ENCODE measurements around the gene SPRTN.

Gene SPRTN

DNA sequence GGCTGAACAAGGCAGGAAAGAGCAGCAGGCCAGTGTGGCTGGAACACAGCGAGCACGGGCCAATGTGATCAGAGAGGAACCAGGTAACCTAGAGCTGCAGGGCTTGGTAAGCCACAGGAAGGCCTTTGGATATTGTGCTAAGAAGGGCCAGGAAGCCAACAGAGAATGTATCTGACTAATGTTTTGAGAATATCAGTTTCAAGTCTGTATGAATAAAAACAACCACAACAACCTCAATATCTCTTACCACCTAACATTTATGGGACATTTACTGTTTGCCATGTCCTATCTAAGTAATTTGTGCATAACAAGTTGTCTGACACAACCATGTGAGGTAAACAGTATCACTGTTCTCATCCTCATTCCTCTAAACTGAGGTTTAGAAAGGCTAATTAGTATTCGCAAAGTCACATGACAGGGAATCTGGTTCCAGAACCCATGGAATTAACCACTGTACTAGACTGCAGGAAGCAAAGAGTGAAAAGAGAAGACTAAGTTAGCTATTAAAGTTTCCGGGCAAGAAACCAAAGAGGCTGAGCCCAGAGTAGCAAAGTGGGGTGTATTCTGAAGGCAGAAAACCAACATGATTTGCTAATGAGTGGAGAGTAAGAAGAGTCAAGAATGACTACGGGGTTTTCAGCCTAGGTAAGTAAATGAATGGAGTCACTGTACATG lies 38.9 kb downstream of the SPRTN start:
- DNase-seq (ENCODE audit: low spot score) = no peak

DNA sequence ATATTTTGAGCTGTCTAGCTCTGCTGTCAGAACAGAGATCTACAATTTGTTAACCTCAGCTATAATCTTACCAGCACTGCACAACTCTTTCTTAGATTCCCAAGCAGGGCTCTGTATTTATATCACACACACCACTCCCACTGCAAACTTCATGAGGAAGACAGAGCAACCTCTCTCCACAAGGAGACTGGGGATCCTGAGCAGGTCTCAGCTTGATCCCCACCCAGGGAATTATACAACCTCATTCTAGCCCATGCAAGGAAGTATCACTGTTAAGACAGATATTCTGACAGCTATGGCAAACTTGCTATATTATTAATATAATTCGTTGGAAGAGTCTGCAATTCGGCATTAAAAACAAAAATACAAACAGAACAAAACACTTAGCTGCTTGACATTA lies 43.6 kb downstream of the SPRTN start:
- no peak for DNase-seq (ENCODE audit: low spot score)

DNA sequence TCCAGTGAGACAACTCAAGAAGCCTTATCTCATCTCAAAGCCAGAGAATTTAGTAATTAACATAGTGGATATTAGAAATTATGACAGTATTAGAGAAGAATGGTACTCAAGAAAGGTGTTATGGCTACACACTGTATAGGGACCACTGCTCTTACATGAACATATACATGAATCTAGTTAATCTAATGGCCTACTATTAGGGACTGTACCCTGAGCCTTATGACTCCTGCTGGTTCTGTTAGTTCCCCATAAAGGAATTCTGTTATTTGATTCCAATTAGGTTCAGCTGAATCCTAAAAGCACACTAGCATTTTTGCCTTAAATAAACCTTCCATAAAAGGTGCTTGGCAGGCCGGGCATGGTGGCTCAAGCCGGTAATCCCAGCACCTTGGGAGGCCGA lies 44.3 kb downstream of the SPRTN start:
- DNase-seq (ENCODE audit: low spot score) = no peak

DNA sequence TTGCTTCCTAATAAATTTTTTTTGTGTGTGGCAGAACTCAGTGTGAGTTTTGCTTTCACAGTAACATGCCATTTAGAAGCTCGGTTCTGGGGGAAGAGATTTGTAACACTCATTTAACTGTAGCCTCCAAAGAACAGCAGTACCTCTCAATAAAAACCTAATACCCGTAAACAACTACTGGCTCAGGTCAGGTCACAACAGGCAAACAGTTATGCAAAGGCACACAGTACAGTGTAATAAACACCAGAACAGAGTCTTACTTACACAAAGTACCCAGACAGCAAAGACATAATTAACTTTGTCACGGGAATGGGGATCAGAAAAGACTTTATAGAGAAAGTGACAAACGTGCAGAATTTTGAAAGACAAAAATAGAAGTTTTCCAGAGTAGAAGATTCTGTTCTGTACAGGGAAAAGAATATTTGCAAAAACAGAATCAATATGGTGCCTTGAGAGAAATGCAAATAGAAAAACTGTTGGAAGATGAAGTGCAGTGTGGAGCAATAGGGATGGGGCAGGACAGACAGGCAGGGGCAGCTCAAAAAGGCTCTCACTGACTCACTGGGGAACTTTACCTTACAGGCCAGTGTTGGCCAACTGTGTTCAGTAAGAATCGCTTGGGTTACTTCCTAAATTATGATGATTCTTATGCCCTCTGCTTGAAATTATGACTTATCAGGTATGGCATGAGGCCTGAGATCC lies 45.2 kb downstream of the SPRTN start:
- no peak for DNase-seq (ENCODE audit: low spot score)

DNA sequence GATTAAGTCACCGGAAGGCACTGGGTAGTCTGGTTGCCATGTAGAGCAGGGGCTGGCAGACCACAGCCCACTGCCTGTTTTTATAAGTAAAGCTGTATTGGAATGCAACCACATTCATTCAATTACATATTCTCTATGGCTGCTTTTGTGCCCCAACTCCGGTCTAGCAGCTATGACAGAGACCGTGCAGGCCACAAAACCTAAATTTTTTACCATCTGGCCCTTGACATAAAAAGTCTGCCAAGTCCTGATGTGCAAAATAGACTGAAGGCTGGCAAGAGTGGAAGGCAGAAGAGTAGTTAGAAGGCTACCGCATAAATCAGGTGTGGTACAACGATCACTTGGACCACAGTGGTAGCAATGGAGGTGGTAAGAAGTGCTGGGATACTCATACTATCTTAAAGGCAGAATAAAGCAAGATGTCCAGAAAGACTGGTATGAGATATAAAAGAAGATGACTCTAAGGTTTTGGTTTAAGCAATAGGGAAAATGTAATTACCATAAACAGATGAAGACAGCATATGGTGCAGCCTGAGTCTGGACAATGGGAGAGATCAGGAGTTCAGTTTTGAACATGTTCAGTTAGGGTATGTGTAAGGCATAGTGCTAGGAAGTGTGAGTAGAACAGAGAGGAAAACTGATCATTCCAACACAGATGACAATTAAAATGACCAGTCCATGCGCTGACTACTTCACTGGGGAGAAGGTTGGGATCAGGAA lies 46.8 kb downstream of the SPRTN start:
- no peak for DNase-seq (ENCODE audit: low spot score)

DNA sequence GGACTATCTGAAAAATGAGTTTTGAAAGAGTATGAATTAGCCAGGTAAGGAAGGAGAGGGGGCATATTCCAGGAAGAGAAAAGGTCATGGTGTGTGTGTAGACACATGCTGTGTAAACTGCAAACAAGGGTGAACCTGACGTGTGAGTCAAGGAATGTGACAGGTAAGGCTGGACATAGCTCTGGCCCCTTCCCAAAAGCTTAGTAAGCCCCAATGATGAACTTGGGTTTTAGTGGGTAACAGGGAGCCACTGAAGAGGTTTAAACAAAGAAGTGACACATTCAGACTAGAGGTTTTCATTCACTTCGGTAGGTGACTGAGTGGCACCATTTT lies 47.3 kb downstream of the SPRTN start:
- DNase-seq (ENCODE audit: low spot score) = no peak

DNA sequence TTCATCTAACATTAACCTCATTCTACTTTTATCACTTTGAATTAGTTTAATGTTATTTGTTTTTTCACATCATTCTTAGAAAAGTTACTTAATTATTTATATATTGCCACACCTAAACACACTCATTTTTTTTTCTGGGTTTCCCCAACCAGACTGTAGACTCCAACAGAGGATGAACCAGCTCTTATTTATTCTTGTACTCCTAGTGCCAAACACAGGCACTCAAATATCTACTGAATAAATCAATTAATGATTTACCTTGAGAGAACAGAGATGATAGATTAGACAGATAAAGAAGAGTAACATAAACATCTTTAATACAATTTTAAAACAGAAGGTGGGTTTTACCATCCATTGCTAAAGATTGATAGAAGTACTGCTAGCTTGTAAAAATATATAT lies 48.4 kb downstream of the SPRTN start:
- no peak for DNase-seq (ENCODE audit: low spot score)

DNA sequence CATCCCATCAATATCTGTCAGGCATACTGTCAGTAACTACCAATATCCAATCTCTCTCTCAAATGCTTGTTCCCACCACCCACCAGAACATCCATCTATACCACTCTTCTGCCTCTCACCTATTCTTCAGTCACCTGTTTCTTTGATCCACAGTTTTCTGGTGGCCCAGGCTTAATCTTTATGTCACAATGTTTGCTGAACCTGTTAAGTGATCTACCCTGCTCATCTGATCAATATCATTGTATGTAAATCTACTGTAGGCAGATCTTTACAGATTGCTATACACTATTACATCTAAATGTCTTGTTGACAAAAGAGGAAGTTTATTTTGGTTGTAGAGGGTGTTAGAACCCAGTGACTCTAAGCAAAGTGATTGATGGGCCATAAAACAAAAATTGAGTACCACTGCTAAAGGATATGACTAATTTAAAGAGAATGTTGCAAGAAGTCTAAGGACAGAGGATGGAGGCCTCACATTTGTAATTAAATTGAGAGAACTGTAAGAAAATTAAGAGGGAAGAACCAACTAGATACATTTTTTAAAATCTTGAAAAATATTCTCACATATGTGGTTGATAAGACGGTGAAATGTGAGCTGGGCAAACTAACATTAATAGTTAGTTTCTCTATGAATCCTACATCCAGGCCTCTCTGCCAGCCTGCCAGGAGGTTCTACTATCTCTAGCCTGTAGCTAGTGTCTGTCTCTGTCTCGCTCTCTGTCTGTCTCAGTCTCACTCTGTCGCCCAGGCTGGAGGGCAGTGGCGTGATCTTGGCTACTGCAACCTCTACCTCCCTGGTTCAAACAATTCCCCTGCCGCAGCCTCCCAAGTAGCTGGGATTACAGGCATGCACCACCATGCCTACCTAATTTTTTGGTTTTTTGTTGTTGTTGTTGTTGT lies 49.9 kb downstream of the SPRTN start:
- DNase-seq (ENCODE audit: low spot score) = no peak

DNA sequence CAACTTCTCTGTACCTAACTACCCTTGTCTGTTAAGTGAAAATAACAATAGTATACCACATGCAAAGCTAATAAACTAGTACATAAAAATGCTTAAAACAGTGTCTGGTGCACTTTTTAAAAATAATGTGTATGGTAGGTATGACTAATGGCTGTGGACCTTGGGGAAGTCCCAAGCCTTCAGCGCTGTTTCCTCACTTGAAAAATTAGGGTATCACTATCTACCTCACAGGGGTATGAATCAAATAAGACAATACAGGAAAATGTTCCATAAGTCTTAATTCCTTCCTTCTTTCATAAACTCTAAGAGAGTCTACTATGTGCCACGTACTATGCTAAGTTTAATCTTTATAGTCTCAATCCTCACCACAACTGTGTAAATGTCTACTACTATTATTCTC lies 52.0 kb downstream of the SPRTN start:
- no peak for DNase-seq (ENCODE audit: low spot score)

DNA sequence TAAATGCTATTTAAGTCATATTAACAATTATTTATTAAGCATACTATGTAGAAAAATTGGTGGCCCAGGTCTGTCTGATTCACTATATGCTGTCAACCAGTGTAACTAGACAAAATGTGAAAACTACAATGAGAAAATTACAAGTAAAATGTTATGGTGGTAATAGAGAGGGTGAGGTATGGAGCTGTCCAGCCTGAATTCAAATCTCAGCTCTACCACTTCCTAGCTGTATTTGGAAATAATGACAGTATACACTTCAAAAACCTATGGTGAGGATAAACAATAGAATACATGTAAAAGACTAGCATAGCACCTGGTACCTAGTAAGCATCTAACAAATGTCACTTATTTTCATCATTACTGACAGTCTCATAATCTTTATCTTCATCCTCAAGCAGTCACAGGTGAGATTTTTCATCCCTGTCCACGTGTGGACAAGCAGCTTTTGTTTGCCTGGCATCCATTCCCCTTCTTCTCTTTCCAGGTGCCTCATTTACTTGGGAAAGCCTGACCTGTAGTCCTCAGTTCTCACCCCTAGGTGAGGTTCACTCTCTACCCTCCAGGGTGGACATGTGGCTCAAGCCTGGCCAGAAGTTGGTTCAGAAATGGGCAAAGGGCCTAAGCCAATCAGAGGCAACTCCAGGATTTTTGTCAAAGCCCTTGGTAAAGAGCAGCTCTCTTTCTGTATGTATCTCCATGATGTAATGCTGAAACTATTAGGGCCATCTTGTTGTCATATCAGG lies 54.5 kb downstream of the SPRTN start:
- DNase-seq (ENCODE audit: low spot score) = no peak

DNA sequence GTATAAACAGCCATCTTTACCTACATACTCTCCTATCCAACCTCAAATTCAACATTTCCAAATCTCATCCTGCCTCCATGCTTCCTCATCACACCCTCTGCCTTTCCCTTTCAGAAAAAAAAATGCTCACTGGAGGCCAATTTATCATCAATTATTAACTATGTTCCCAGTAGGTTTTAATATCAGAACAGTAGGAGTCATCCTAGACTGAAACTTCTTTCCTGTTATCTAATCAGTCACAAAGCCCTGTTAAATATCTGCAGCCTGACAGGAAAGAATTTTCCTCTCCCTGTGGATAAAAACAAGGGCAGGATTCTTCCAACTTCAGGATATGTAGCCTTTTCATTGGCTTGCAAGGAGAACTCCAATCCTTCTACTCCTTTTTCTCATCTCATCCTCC lies 55.6 kb downstream of the SPRTN start:
- DNase-seq (ENCODE audit: low spot score) = no peak

DNA sequence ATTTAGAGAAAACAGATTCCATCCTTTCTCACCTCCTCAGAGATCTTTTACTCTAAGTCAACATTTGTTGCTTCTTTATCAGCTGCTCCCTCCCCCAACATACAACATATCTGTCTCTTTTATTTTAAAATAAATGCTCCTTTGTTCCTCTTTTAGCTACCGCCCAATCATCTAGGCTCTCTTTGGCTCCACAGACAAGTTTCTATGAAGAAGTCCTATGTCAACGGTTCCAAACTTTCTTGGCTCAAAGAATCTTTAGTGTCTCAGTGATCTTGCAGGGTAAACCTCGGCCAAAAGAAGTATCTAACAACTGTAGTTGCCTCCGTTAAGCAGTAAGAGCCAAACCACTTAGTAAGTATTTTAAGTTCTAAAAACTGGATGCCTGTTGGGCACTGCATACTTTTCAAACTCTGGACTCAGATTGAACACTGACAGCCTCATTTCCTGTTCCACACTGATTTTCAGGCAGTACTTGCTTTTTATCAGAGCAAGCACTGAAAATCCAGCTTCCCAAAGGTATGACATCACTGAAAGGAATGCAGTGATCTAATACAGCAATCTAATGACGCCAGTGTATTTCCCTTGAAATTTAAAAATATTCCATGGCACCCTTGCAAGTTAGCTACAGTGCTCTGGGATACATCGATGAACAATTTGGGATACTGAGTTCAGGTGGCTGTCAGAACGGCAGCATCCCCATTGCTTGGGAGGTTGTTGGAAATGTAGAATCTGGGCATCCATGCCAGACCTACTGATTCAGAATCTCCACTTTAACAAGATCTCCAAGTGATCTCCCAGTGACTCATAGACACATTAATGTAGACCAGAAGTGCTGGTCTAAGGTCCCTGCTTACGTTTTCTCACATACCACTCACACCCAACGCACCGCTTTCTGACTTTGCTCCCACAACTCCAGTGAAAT lies 57.2 kb downstream of the SPRTN start:
- no peak for DNase-seq (ENCODE audit: low spot score)

DNA sequence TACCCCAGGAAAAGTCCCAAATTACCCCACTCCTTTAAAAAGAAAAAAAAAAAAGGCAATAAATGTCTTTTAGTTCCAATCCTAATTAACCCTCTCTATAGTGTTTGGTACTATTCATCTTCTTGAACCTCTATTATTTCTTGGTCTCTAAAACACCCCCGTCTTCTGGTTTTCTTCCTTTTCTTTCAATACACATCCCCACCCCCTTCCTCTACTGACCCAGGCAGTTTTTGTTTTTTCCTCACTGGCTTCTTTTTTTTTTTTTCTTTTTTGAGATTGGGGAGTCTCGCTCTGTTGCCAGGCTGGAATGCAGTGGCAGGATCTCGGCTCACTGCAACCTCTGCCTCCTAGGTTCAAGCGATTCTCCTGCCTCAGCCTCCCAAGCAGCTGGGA lies 57.9 kb downstream of the SPRTN start:
- DNase-seq (ENCODE audit: low spot score) = no peak

DNA sequence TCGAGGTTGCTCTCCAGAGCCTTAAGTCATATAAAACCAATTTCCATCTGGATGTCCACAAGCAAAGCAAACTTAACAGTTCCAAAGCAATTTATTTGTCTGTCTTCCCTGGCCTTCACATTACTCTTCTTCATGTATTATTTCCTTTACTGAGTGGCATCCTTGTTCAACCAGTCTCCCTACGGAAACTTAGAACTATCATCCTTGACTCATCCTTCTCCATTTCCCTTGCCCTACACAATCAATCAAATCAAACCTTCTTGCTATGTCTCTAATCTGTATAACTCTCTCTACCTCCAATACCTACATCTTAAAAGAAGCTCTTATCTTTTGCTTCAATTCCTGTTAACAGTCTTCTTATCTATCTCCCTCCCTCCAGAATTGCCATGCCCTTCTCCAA lies 58.5 kb downstream of the SPRTN start:
- DNase-seq (ENCODE audit: low spot score) = no peak

DNA sequence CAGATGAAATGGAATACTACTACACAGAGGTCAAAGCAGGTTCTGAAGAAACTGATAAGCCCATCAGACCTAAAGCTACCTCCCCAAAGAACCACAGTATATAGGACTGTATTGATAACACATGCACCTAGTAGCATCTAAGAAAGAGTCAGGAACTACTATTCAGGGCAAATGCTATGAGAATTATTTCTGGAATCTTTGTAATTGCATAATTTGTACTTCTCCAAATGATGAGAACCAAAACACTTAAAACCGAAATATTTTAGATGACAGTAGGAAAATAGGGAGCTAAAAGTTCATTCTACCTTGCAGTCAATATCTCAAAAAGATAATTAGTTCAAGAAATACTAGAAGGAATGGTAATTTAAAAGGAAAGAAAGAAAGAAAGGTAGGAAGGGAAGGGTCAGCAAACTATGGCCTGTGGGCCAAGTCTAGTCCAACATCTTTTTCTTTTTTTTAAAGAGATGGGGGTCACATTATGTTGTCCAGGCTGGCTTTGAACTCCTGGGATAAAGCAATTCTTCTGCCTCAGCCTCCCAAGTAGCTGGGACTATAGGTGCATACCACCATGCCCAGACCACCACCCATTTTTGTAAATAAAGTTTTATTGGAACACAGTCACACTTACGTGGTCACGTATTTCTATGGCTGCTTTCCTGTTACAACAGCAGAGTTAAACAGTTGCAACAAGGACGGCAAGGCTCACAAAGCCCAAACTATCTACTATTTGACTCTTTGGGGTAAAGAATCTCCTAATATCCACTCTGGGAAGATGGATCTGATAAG lies 60.0 kb downstream of the SPRTN start:
- no peak for DNase-seq (ENCODE audit: low spot score)

DNA sequence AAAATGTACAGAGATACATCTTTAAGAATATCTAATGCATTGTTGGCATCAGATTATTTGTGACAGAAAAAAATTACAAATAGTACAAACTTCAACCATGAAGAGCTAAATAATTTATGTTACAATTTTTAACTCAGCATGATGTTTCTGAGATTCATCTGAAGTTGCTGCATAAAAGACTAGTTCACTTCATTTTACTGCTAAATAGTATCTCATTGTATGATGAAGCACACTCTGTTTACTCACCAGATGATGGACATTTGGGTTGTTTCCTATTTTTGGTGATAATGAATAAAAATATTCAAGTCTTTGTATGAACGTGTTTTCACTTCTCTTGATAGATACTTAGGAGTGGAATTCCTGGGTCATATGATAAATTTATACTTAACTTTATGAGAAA lies 63.4 kb downstream of the SPRTN start:
- no peak for DNase-seq (ENCODE audit: low spot score)

DNA sequence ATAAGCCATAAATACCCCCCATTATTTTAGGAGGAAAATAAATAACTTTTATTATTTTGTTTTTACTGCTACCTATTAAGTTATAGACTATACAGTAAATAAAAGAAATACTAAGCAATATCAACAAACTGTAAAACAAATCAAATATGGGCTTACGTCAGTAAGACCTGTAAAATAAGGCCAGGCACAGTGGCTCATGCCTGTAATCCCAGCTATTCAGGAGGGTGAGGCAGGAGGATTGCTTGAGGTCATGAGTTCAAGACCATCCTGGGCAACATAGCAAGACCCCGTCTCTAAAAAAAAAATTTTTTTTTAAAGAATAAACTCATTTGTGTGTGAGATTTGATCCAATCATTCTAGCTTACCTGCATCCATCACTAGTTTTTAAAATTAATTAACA lies 66.2 kb downstream of the SPRTN start:
- DNase-seq (ENCODE audit: low spot score) = no peak

All from left forelimb (tissue), 1 donor.